ENCODE data around the gene SGK2.

The SGK2 gene

DNA sequence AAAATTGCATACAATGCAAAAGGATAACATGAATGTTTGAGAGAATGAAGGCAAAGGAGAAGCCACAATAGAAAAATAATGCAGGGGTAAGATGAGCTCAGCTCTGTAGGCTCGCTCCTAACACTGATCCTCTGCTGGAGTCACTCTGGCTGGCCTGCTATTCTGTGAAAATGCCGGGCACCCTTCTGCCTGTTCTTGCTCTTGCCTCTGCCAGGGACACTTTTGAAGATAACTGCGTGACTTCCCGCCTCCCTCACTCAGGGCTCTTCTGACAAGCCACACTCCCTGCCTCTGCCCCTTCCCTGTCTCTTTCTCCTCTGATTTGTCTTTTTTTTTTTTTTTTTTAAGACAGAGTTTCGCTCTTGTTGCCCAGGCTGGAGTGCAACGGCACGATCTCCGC lies 72.8 kb downstream of the SGK2 start:
- no peak for DNase-seq

Measured in NCI-H2029 treated with DMSO at 0.1 percent for 48 hours (cell line).